CD4-positive, alpha-beta T cell (primary cell): ENCODE results near the gene ZC3H4. TPM values are rescaled to one million over a fixed set of nuclear protein-coding genes. Genes with fewer than 3 reads are reported as not detected.
"Not testable (repeated sequence)": the region's sequence is repeated elsewhere in the genome, so short reads cannot be mapped to it uniquely, and the experiment has no call there.

Experiments
- ATAC-seq: fragments of 200-7000 bp; cut with Tn5 transposase; one replicate; pipeline ENCODE4 v1.10.0; 2022; ENCODE audit warnings: mild to moderate bottlenecking; ENCODE audit not compliant: poor library complexity
- CTCF ChIA-PET: fragments of 350-600 bp; sonication (Branson Sonifier 250); formaldehyde crosslinking; loops from one replicate; lab custom pipeline; 2021; ENCODE audit warnings: antibody characterized with exemption, inconsistent platforms; lab: Charles Lee
- POLR2A ChIA-PET: fragments of 350-600 bp; sonication (Branson Sonifier 250); formaldehyde crosslinking; loops from one replicate; lab custom pipeline; 2021; ENCODE audit warnings: antibody characterized with exemption, inconsistent platforms; lab: Charles Lee
- DNase-seq, 14 experiments: peaks; one replicate each; pipeline ENCODE4 v3.0.0-alpha.2; 2013 to 2020; ENCODE audit warnings: mixed read lengths in 2 of 14
- H3K27ac ChIP-seq, 2 donors: one replicate each; pipeline versions ENCODE4 v1.5.1 to v1.7.0; 2013; ENCODE audit warnings: low read length in 2 of 2, low read depth in 1 of 2, mild to moderate bottlenecking in 1 of 2
- H3K27me3 ChIP-seq, 2 experiments: 1 replicate in 1 of 2; 2 replicates in 1 of 2; pipeline versions ENCODE4 v1.6.1 to v1.7.0; 2013; ENCODE audit warnings: low read length in 2 of 2, control low read depth in 1 of 2, mild to moderate bottlenecking in 1 of 2, moderate library complexity in 1 of 2; ENCODE audit not compliant: insufficient read depth in 2 of 2, control insufficient read depth in 1 of 2
- H3K36me3 ChIP-seq: one replicate; pipeline ENCODE4 v1.6.1; 2013; ENCODE audit warnings: low read length, control low read depth; ENCODE audit not compliant: insufficient read depth
- H3K4me1 ChIP-seq: one replicate; pipeline ENCODE4 v1.6.1; 2013; ENCODE audit warnings: low read length, control low read depth; ENCODE audit not compliant: insufficient read depth
- H3K4me3 ChIP-seq: one replicate; pipeline ENCODE4 v1.5.1; 2013; ENCODE audit warnings: mild to moderate bottlenecking, low read length, moderate library complexity
- H3K9me3 ChIP-seq, 2 experiments: 1 replicate in 1 of 2; 2 replicates in 1 of 2; pipeline versions ENCODE4 v1.6.1 to v1.7.0; 2013; ENCODE audit warnings: low read length in 2 of 2, mild to moderate bottlenecking in 2 of 2, control low read depth in 1 of 2, moderate library complexity in 1 of 2; ENCODE audit not compliant: control insufficient read depth in 1 of 2, insufficient read depth in 1 of 2
- H3K27ac Mint-ChIP-seq: one replicate; pipeline ENCODE4 v1.8.0; 2020; ENCODE audit warnings: mixed read lengths
- H3K27me3 Mint-ChIP-seq: one replicate; pipeline ENCODE4 v1.8.0; 2021; ENCODE audit warnings: mixed read lengths
- H3K36me3 Mint-ChIP-seq: one replicate; pipeline ENCODE4 v1.8.0; 2021; ENCODE audit warnings: low read depth, mixed read lengths
- H3K4me1 Mint-ChIP-seq: one replicate; pipeline ENCODE4 v1.8.0; 2021; ENCODE audit warnings: low read depth, mixed read lengths
- H3K4me3 Mint-ChIP-seq: one replicate; pipeline ENCODE4 v1.8.0; 2020; ENCODE audit warnings: mild to moderate bottlenecking, mixed read lengths
- H3K9me3 Mint-ChIP-seq: one replicate; pipeline ENCODE4 v1.8.0; 2020; ENCODE audit warnings: mixed read lengths
- CTCF ChIP-seq: fragments of 200-600 bp; IDR thresholded peaks from one replicate; pipeline ENCODE4 v1.8.0; 2022; ENCODE audit warnings: antibody characterized with exemption, mild to moderate bottlenecking
- intact Hi-C, 2 experiments: fragments of 100-400 bp; cut with DNase I in 1 of 2; cut with micrococcal nuclease in 1 of 2; formaldehyde crosslinking; loops; one replicate each; pipeline versions ENCODE4 v1.15.1 to v1.9.0; 2023 to 2025; cut with DNase I, micrococcal nuclease
- total RNA-seq, 174 experiments: library from RNA in 2 of 174; stranded (reverse) in 2 of 174; gene quantifications; one replicate each; pipeline ENCODE4 v1.2.3 and lab custom pipeline; 2021 to 2026

The ZC3H4 gene
- total RNA-seq, 2 experiments from 2014 or later: 39.4 to 43.7 TPM

- POLR2A ChIA-PET: no interaction called here
- Mint-ChIP-seq H3K4me1 (no peaks in the 10 kb centered on the region), H3K9me3 (no peaks in the 10 kb centered on the region), H3K27me3 (no peaks in the 10 kb centered on the region), H3K27ac (no peak overlapping the region), H3K4me3 (no peak overlapping the region), H3K36me3 (no peaks in the 10 kb centered on the region)
- DNase-seq (no peak), ATAC-seq (no peak)
- H3K27ac ChIP-seq: no peak overlapping the region
- H3K36me3 ChIP-seq: no peaks in the 10 kb centered on the region
- no peaks in the 10 kb centered on the region for H3K27me3 ChIP-seq
- TF ChIP-seq CTCF: no peak
- intact Hi-C loops: no loop called here
- H3K9me3 ChIP-seq: no peaks in the 10 kb centered on the region
- CTCF ChIA-PET: interaction anchor here (0.6 kb wide), 1 partner anchor 53 kb away, joined by 3 read pairs; no protein-coding TSS in a partner anchor
- H3K4me1 ChIP-seq: no peaks in the 10 kb centered on the region
- H3K4me3 ChIP-seq: no peak overlapping the region
These were observed 57.2 kb downstream of the ZC3H4 start for GRCh38 chr19:47056411-47056810.

GRCh38 chr19:47050562-47050961 lies 63.0 kb downstream of the ZC3H4 start:
- H3K4me1 Mint-ChIP-seq: peaks cover 10% of the 10 kb centered on the region
- H3K9me3 ChIP-seq, H3K4me3 Mint-ChIP-seq, CTCF ChIA-PET, H3K4me3 ChIP-seq, POLR2A ChIA-PET, H3K27ac Mint-ChIP-seq, DNase-seq, H3K27me3 ChIP-seq, H3K36me3 Mint-ChIP-seq, H3K36me3 ChIP-seq, H3K27ac ChIP-seq, intact Hi-C loops, ATAC-seq, H3K9me3 Mint-ChIP-seq, H3K27me3 Mint-ChIP-seq: not testable (repeated sequence)
- H3K4me1 ChIP-seq: peaks cover 16% of the 10 kb centered on the region

- Histone ChIP-seq H3K4me3 (no peak overlapping the region), H3K9me3 (no peaks in the 10 kb centered on the region), H3K27me3 (no peaks in the 10 kb centered on the region), H3K36me3 (no peaks in the 10 kb centered on the region), H3K4me1 (peaks cover 16% of the 10 kb centered on the region), H3K27ac (no peak overlapping the region)
- Mint-ChIP-seq H3K9me3 (no peaks in the 10 kb centered on the region), H3K36me3 (peaks cover 10% of the 10 kb centered on the region), H3K4me1 (peaks cover 10% of the 10 kb centered on the region), H3K27ac (peak overlapping the region; percentile 54), H3K27me3 (no peaks in the 10 kb centered on the region), H3K4me3 (peak overlapping the region; percentile 91)
- POLR2A ChIA-PET: interaction anchor here (1.2 to 3.1 kb wide), 3 partner anchors 14 to 449 kb away, joined by 3 to 28 read pairs (median 4); partner anchors contain the start of genes CALM3 and ZC3H4
- no peak for ATAC-seq
- CTCF ChIA-PET: no interaction called here
- intact Hi-C loops: loop anchor here (2.0 to 5.0 kb wide), 4 partner anchors 61 to 262 kb away; partner anchors contain the start of genes AP2S1 (in 1 of the 2), SLC1A5 (in 1 of the 2) and ZC3H4 (in 1 of the 2)
- no peak for DNase-seq
- no peak for TF ChIP-seq CTCF
These were observed 64.3 kb downstream of the ZC3H4 start for GRCh38 chr19:47049307-47049700.
